ENCODE results near the gene CLDN8. TPM values are rescaled to one million over a fixed set of nuclear protein-coding genes. Genes with fewer than 3 reads are reported as not detected.

The CLDN8 gene
- not detected in 2 replicates for total RNA-seq

GRCh38 chr21:30216041-30216723, at the start of gene CLDN8:
TSS of gene CLDN8 (minus strand) at chr21:30216097. CDS start at chr21:30215925, 172 bp downstream.

GRCh38 chr21:30166705-30167104, 49.2 kb downstream of the CLDN8 start, which contains the start of gene CLDN17:
TSS of gene CLDN17 (minus strand) at chr21:30166805. CDS start at chr21:30166617, 188 bp downstream.

Other genes starting within 250 kb of the CLDN8 start
- gene CLDN17, start 49.3 kb downstream of the CLDN8 start, total RNA-seq, result not detected in 2 replicates
- not detected in 2 replicates for gene KRTAP24-1, start 66.9 kb upstream of the CLDN8 start, total RNA-seq
- not detected in 2 replicates for gene KRTAP25-1, start 73.4 kb upstream of the CLDN8 start, total RNA-seq
- gene KRTAP26-1, start 104.2 kb upstream of the CLDN8 start, total RNA-seq, result not detected in 2 replicates
- not detected in 2 replicates for gene KRTAP27-1, start 121.6 kb upstream of the CLDN8 start, total RNA-seq
- not detected in 2 replicates for gene KRTAP23-1, start 132.5 kb upstream of the CLDN8 start, total RNA-seq
- not detected in 2 replicates for gene KRTAP13-2, start 156.2 kb upstream of the CLDN8 start, total RNA-seq
- not detected in 2 replicates for gene KRTAP13-1, start 179.9 kb upstream of the CLDN8 start, total RNA-seq
- gene KRTAP13-3, start 209.8 kb upstream of the CLDN8 start, total RNA-seq, result not detected in 2 replicates
- gene KRTAP13-4, start 214.1 kb upstream of the CLDN8 start, total RNA-seq, result not detected in 2 replicates
- not detected in 2 replicates for gene KRTAP15-1, start 224.2 kb upstream of the CLDN8 start, total RNA-seq

Measured in smooth muscle cell of the pulmonary artery (primary cell).